ENCODE data around the gene PTPN21.
A peak's percentile ranks its signal among the peaks of the same experiment; 100 is the strongest.

Gene PTPN21

GRCh38 chr14:88504602-88505001 is 50.2 kb downstream of the PTPN21 start:
- no peak for DNase-seq (ENCODE audit: low read depth)

GRCh38 chr14:88503754-88504406 is 50.9 kb downstream of the PTPN21 start:
- no peak for DNase-seq (ENCODE audit: low read depth)

- DNase-seq (ENCODE audit: low read depth) = no peak
Measured at GRCh38 chr14:88502740-88503139, 52.1 kb downstream of the PTPN21 start.

DNA sequence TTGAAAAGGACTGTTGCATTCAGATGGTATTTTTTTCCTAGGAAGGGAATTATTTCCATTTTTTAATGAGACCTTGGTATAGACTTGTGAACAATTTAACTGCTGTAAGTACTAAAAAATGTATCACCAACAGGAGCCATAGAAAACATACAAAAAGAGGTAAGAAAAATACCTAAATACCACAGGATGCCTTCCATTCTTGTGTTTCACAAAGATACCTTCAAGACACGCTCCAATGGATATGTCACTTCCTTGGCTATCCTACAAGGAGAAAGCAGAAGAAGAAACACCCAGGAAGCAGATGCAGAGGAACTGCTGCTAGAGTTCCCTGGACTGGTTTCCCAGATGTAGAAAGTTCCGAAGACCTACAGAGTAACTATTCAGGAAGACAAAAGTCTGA is 54.2 kb downstream of the PTPN21 start:
- no peak for DNase-seq (ENCODE audit: low read depth)

DNA sequence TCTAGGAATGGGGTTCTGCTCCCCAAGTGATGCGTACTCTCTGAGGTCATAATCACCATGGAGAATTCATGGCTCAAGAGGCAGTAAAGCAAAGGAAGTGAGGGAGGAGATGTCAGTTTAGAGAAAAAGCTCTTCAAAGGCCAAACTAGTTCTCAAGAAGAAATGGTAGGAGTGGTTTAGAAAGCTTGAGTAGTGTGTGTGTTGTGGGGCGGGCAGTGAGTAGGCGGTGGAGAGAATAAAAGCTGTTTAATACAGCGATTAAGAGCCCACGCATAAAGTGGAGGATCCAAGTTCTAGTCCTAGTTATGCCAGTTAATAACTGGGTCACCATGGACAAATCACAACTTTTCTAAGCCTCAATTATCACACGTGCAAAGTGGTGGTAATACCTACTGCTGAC is 55.6 kb downstream of the PTPN21 start:
- no peak for DNase-seq (ENCODE audit: low read depth)

DNA sequence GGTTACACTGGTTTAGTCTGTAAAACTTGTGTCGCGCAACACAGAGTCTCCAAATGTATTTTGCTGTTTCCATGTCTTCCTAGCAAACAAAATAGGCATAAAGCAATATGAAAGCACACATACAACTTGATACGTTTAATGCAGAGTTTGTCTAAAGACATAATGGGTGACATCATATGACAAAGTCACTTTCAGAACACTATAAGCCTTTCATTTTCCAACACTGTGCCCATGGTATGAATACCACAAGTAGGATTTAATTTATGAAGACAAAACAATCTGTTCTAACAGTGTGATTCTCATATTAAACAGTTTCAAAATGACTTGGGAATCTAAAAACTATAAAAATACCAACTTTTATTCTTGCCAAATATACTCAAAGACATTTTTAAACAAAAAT is 58.4 kb downstream of the PTPN21 start:
- DNase-seq (ENCODE audit: low read depth) = no peak

GRCh38 chr14:88493392-88494185 is 61.2 kb downstream of the PTPN21 start:
- DNase-seq (ENCODE audit: low read depth) = no peak

DNA sequence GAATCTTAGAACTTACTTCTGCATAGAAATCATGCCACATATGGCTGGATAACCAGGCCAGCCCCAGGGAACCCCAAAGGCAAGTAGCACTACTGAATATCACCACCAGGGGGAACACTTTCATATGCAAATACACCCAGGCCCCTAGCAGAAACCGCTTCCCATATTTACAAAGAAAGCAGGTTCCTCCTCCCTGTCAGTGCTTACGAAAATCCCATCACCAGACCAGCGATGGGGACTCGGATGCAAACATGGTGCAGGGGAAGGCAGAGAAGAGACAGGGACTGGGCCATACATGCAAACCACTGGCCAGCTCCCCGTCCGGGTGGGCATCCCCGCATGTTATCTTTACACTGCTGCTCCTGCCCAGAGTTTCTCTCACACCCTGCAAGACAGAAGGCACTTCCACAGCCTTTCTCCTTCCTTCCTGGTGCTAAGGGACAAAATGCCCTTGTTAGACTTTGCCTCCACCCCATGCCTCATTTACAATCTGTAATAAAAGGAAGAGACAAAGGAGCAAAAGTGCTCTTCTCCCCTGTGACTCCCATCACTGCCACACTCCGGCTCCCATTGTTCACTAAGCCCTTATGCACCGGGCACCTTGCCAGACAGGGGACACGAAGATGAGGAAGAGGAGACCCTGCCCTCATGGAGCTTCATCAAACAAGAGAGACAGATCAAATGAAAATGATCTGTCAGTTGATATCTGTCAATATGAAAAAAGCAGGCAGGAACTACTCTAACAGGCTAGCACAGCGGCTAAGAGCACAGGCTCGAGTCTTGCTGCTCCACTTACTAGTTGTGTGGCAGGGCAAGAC is 62.3 kb downstream of the PTPN21 start:
- DNase-seq (ENCODE audit: low read depth) = peak; percentile 65

- no peak for DNase-seq (ENCODE audit: low read depth)
Measured at GRCh38 chr14:88490168-88490567, 64.6 kb downstream of the PTPN21 start.

DNA sequence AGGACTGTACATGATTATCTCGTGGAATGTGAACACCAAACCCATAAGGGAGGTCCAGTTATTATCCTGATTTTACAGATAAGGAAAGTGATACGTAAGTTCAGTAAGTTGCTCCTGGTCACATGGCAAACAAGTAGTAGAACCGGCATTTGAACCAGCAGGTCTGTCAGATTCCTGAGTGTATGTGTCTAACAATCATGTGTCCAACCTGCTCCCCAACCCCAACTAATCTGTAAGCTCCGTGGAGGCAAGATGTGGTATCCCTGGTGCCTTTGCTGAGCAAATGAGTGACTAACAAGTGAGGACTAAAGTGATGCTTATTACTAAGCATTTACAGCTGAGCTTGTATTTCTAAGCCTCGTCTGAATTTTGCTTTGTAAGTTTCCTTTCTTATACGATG is 65.9 kb downstream of the PTPN21 start:
- no peak for DNase-seq (ENCODE audit: low read depth)

- no peak for DNase-seq (ENCODE audit: low read depth)
Measured at GRCh38 chr14:88488081-88488480, 66.7 kb downstream of the PTPN21 start.

- DNase-seq (ENCODE audit: low read depth) = no peak
Measured at GRCh38 chr14:88482524-88482923, 72.3 kb downstream of the PTPN21 start.

DNA sequence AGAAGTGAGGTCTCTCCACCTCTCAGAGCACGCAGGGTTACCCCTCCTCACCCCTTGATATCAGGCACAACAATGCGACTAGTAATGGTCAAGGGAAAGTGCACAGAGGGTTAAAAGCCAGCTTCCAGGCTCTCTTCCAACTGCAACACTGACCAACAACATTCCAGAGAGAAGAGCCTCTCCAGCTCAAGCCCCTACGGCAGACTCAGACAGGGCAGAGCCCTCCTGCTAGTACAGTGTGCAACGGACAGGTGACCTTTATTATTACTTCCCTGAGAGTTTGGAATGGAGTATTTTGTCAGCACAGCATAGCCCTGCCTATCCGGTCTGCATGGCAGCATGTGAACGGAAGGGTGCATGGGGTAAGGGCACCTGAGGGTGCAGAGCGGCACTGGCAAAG is 73.0 kb downstream of the PTPN21 start:
- no peak for DNase-seq (ENCODE audit: low read depth)

- DNase-seq (ENCODE audit: low read depth) = no peak
Measured at GRCh38 chr14:88481059-88481458, 73.7 kb downstream of the PTPN21 start.

- no peak for DNase-seq (ENCODE audit: low read depth)
Measured at GRCh38 chr14:88479574-88479987, 75.2 kb downstream of the PTPN21 start.

DNA sequence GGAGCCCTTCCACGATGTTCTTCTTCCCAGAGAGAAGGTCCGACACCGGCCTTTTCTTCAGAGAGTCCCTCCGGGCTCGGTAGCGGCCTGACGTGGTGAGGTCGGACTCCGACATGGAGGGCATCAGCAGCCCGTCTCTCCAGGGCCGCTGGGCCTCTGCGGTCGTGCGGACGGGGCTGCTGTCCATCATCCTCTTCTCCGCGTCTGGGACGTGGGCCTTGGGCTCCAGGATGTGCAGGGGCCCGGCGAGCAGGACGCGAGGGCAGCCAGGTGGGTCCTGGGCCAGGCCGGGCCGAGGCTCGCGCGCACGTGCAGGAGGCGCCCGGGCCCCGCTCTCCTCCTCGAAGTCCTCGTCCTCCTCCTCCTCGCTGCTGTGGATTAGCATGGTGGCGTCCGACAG is 75.9 kb downstream of the PTPN21 start:
- DNase-seq (ENCODE audit: low read depth) = no peak

DNA sequence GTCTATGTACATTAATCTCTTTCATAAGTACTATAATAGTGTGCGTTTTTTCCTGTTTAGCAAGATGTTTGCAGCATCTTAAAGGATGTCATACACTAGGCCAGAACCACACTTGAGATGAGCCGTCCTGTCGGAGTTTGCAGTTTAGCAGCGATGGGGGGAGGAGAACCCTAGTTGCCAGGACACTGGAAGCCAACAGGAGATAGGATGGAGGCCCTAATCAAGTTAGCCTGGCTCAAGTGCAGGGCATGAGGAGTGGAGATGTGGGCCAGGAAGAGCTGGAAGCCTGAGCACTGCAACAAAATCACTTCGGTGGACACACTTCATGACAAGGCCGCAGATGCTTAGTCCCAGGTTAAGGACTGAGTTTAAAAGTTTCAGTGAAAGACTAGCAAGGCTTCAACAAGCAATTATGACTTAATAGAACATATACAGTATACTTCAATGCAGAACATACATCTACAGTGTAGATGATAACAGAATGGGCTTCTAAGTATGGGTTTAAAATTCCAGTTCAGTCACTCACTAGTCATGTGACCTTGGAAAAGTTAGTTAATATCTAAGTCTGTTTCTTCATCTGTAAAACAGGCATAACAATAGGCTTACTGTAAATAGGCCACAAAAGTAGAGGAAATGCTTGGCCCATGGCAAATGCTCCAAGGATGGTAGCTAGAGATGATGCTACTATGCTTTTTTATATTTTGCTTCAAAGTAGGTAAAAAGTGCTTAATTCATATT is 77.1 kb downstream of the PTPN21 start:
- DNase-seq (ENCODE audit: low read depth) = no peak

DNA sequence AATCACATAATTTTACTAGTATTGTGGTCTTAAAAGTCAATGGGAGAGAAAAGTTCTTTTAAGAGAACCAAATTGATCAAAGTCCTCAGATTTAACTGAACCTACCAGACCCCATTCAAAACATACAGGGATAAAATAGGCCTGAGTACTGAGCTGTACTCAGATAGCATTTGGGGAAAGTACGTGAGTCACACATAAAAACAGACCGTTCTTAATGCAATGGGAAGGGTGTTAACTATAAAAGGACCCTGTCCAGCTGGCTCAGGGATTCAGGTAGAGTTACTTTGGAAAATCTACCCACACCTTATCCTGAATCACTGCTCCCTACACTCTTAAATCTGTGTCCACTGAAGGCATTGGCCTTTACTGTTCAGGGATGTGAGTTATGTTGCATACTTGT is 78.0 kb downstream of the PTPN21 start:
- DNase-seq (ENCODE audit: low read depth) = no peak

DNA sequence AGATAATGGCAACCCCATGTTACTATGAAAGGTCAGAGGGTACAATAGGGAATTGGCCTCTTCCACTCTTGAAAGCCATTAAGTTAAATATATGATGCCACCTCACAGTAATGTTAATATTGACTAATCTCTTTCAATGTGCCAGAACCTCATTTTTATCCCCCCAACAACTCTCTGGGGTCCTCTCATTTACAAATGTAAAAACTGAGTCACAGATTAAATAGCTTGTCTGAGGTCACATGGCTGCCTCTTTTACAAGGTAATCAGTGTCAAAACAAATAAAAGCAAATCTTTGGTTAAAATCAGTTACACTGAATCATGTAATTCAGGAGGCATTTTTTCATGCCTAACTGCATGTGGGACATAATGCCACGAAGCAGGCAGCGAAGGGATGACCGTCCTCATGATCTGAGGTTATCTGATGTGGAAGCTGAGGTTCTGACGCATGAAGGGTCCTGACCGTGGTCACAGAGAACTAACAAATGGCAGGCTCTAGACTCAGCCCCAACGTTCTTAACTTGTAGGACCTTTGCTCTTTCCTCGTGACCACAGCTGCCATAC is 78.5 kb downstream of the PTPN21 start:
- no peak for DNase-seq (ENCODE audit: low read depth)

DNA sequence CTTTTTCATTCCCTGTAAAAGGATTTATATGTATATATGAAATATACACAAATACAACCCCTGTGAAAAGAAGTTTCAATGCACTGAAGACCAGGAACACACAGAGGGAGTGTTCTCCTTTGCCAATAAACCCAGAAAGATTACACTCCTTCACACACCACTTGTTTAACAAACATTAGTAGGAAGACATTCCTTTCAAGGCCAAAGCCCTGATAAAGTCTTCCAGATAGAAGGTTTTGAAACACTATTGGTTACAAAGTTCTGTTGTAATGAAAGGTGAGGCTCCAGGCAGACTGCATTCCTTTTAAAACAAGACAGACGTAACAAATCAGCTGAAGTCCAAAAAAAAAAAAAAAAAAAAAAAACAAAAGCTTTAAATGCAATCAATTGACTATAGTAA is 81.0 kb downstream of the PTPN21 start:
- no peak for DNase-seq (ENCODE audit: low read depth)

DNA sequence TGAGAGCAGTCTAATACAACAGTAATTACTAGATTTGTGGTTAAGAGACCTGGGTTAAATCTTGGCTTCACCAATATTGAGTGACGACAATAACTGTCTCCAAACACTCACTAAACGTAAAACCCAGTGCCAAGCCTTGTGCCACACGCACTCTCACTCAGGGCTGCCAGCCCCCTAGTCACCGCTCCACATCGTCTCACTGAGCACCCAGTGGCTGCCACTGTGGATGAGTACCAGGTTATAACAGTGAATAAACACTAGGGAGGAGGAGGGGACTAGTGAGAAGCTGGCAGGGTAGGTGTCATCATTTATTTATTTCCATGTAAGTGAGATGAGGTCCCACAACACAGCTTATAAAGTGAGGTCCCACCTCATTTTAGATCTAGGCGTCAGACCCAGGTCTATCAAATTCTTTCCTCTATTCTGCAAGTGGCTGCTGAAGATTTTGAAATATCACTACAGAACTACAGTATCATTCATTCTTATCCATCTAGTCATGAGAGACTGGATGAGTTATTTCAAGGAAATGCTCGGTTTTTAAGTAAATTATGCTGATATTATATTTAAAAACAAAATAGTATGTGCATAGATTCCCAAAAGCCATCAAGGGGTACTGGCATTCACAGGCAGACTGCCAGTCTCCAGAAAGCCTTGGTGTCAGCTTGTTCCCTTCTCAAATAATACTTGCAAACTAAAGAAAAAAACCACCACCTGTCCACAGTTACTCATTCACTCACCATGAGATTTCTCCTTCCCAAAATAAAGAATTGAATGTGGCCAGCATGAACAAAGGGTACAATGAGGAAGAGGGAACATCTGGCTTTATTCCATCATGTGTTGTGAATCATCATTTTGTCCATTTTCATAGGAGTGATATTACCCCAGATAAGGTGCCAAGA is 84.0 kb downstream of the PTPN21 start:
- DNase-seq (ENCODE audit: low read depth) = no peak
